Lower leg skin (tissue), 4 donors: ENCODE data around the gene DPEP1. TPM values are rescaled to one million over a fixed set of nuclear protein-coding genes. Genes with fewer than 3 reads are reported as not detected.

Experiments used
- DNase-seq, 2 donors: peaks; one replicate each; pipeline ENCODE4 v3.0.0-alpha.2; 2019; ENCODE audit warnings: low spot score in 2 of 2
- H3K4me3 ChIP-seq: fragments of 200-600 bp; sonication (generic); 2 replicates; pipeline ENCODE4 v1.5.1; 2017; ENCODE audit warnings: mild to moderate bottlenecking, low read depth; ENCODE audit not compliant: poor library complexity, severe bottlenecking
- POLR2A ChIP-seq, 2 donors: fragments of 450-650 bp; IDR thresholded peaks; one replicate each; pipeline ENCODE4 v1.6.1; 2016 to 2017; ENCODE audit warnings: antibody characterized with exemption in 2 of 2, mild to moderate bottlenecking in 1 of 2, moderate library complexity in 1 of 2
- WGBS, 2 donors: methylation state at CpG; one replicate each; pipeline ENCODE4 v1.1.5; 2018; 5-methylcytosine and 5-hydroxymethylcytosine counted together
- intact Hi-C: fragments of 100-400 bp; cut with DNase I; formaldehyde crosslinking; loops from one replicate; pipeline ENCODE4 v1.15.0; 2023; ENCODE audit warnings: low total_unique reads
- total RNA-seq, 4 donors: library from RNA; depleted of rRNA; stranded (reverse); fragments of >200 nt; gene quantifications; one replicate each; pipeline ENCODE4 v1.1.0, GENCODE V29; 2016
- TF ChIP-seq, protein P1 (sequence below), 3 donors: fragments of 450-650 bp; IDR thresholded peaks; one replicate each; pipeline ENCODE4 v1.5.1; 2016; ENCODE audit warnings: antibody characterized with exemption in 3 of 3, mild to moderate bottlenecking in 3 of 3, moderate library complexity in 2 of 3

The DPEP1 gene
- total RNA-seq, 4 donors from 2014 or later = 1.7 to 3.7 TPM; not detected in 2

GRCh38 chr16:89642574-89642973 is 29.1 kb downstream of the DPEP1 start:
- intact Hi-C loops = no loop called here
- H3K4me3 ChIP-seq = no peak overlapping the region
- TF ChIP-seq, protein P1, sequence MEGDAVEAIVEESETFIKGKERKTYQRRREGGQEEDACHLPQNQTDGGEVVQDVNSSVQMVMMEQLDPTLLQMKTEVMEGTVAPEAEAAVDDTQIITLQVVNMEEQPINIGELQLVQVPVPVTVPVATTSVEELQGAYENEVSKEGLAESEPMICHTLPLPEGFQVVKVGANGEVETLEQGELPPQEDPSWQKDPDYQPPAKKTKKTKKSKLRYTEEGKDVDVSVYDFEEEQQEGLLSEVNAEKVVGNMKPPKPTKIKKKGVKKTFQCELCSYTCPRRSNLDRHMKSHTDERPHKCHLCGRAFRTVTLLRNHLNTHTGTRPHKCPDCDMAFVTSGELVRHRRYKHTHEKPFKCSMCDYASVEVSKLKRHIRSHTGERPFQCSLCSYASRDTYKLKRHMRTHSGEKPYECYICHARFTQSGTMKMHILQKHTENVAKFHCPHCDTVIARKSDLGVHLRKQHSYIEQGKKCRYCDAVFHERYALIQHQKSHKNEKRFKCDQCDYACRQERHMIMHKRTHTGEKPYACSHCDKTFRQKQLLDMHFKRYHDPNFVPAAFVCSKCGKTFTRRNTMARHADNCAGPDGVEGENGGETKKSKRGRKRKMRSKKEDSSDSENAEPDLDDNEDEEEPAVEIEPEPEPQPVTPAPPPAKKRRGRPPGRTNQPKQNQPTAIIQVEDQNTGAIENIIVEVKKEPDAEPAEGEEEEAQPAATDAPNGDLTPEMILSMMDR (IDR thresholded peaks at IDR 0.05) = no peak
- no peak for TF ChIP-seq POLR2A (IDR thresholded peaks at IDR 0.05)
- WGBS, 2 donors = 58 to 74% methylated on average over 13 of the region's 13 CpGs
- DNase-seq = no peak

DNA sequence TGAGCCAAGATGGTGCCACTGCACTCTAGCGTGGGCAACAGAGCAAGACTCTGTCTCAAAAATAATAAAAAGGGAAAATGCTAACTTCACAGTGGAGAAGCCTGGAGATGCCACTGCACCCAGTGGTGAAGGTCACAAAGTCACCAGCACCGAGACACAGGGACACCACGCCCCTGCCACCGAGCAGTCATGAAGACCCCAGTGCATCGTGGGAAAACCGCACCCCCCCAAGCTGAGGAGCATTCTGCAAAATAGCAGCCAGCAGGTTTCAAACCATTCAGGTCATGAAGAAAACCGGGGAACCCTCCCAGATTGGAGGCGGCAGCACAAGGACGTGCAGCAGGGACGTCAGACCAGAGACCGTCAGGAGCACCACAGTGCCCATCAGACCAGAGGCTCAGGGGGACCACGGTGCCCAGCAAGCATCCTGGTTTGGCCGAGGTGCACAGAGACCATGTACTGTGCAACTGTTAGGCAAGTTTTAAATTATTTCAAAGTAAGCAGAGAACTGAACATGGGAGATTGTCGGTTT is 30.4 kb downstream of the DPEP1 start:
- intact Hi-C loops = no loop called here
- DNase-seq = no peak
- H3K4me3 ChIP-seq = no peak overlapping the region
- TF ChIP-seq, protein P1 (IDR thresholded peaks at IDR 0.05) = no peak
- no peak for TF ChIP-seq POLR2A (IDR thresholded peaks at IDR 0.05)
- WGBS, 2 donors = 66 to 78% methylated on average over 14 of the region's 14 CpGs

DNA sequence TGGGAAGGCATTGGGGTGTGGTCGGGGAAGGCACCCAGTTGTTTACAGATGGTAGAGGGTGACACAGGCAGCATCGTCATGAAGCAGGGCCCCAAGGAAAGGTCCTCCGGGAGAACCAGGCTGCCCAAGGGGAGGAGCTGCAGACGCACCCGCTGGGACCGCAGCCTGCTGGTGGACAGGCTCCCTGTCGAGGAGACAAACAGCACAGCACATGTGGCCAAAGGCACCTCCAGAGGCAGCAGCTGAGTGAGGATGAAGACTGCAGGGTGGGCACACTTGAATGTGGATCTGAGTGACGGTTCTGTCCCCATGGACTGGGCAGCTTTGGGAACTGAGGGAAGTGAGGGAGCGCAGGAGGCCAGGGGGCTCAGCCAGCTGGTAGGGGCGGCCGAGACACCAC is 31.7 kb downstream of the DPEP1 start:
- intact Hi-C loops = no loop called here
- no peak for TF ChIP-seq POLR2A (IDR thresholded peaks at IDR 0.05)
- TF ChIP-seq, protein P1 (IDR thresholded peaks at IDR 0.05) = no peak
- 65 to 80% methylated on average over 11 of the region's 11 CpGs for whole genome bisulfite sequencing, 2 donors
- DNase-seq = no peak
- no peak overlapping the region for H3K4me3 ChIP-seq

GRCh38 chr16:89646270-89646669 is 32.8 kb downstream of the DPEP1 start:
- 94 to 95% methylated on average over 21 to 22 of the region's 22 CpGs for WGBS, 2 donors
- DNase-seq = no peak
- TF ChIP-seq, protein P1 (IDR thresholded peaks at IDR 0.05) = no peak
- TF ChIP-seq POLR2A (IDR thresholded peaks at IDR 0.05) = no peak
- intact Hi-C loops = no loop called here
- no peak overlapping the region for H3K4me3 ChIP-seq

- no peak overlapping the region for H3K4me3 ChIP-seq
- TF ChIP-seq, protein P1 (IDR thresholded peaks at IDR 0.05) = no peak
- TF ChIP-seq POLR2A (IDR thresholded peaks at IDR 0.05) = no peak
- WGBS, 2 donors = 56 to 83% methylated on average over 12 of the region's 12 CpGs
- no peak for DNase-seq
- intact Hi-C loops = no loop called here
Measured at GRCh38 chr16:89646906-89647305, 33.5 kb downstream of the DPEP1 start.

DNA sequence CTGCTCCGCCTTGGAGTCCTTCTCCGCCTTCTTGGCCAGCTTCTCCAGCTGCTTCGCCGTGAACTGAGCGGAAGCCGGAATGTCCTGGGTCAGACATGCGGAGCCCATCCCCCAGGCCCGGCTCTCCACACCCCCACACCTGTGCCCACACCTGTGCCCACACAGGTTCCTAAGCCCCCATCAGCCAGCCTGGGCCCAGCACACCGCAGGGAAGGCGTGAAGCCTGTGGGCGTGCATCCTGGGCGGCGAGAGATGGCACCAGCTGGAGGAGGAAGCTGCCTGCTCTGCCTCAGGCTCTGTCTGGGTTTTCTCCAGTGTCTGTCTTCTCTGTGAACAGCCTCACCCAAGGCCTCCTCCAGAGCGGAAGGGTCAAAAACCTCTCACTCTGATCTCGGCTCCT is 38.1 kb downstream of the DPEP1 start:
- no peak overlapping the region for H3K4me3 ChIP-seq
- intact Hi-C loops = no loop called here
- TF ChIP-seq, protein P1 (IDR thresholded peaks at IDR 0.05) = no peak
- TF ChIP-seq POLR2A (IDR thresholded peaks at IDR 0.05) = no peak
- WGBS, 2 donors = 84 to 87% methylated on average over 10 to 15 of the region's 15 CpGs
- DNase-seq = no peak
